Nephron progenitor cell (in vitro differentiated cells): Measurements from ENCODE around the gene DTNB.

Source experiments
- DNase-seq: peaks from one replicate; pipeline ENCODE4 v3.0.0; 2021
- H3K27ac Mint-ChIP-seq: 2 replicates; pipeline ENCODE4 v1.8.0; 2021; ENCODE audit warnings: mild to moderate bottlenecking, moderate library complexity, mixed read lengths
- H3K27me3 Mint-ChIP-seq: 2 replicates; pipeline ENCODE4 v1.8.0; 2021; ENCODE audit warnings: mild to moderate bottlenecking, low read depth, mixed read lengths; ENCODE audit not compliant: poor library complexity
- H3K36me3 Mint-ChIP-seq: 2 replicates; pipeline ENCODE4 v1.8.0; 2021; ENCODE audit warnings: low read depth, mixed read lengths
- H3K4me1 Mint-ChIP-seq: 2 replicates; pipeline ENCODE4 v1.8.0; 2021; ENCODE audit warnings: mixed read lengths
- H3K4me3 Mint-ChIP-seq: 2 replicates; pipeline ENCODE4 v1.8.0; 2021; ENCODE audit warnings: mild to moderate bottlenecking, moderate library complexity, mixed read lengths
- H3K9me3 Mint-ChIP-seq: 2 replicates; pipeline ENCODE4 v1.8.0; 2021; ENCODE audit warnings: mild to moderate bottlenecking, moderate library complexity, mixed read lengths
- TF ChIP-seq, protein P1 (sequence below): fragments of 200-600 bp; sonication (generic); IDR thresholded peaks from 2 replicates; pipeline ENCODE4 v1.5.0; 2021; ENCODE audit warnings: antibody characterized with exemption

DTNB gene

GRCh38 chr2:25505182-25505581 is 168.2 kb downstream of the DTNB start:
- no peak for DNase-seq
- peaks cover 7% of the 10 kb centered on the region for H3K36me3 Mint-ChIP-seq
- no peaks in the 10 kb centered on the region for H3K9me3 Mint-ChIP-seq
- H3K4me1 Mint-ChIP-seq = peaks cover 8% of the 10 kb centered on the region
- peaks cover 7% of the 10 kb centered on the region for H3K27me3 Mint-ChIP-seq
- no peak overlapping the region for H3K27ac Mint-ChIP-seq
- TF ChIP-seq, protein P1, sequence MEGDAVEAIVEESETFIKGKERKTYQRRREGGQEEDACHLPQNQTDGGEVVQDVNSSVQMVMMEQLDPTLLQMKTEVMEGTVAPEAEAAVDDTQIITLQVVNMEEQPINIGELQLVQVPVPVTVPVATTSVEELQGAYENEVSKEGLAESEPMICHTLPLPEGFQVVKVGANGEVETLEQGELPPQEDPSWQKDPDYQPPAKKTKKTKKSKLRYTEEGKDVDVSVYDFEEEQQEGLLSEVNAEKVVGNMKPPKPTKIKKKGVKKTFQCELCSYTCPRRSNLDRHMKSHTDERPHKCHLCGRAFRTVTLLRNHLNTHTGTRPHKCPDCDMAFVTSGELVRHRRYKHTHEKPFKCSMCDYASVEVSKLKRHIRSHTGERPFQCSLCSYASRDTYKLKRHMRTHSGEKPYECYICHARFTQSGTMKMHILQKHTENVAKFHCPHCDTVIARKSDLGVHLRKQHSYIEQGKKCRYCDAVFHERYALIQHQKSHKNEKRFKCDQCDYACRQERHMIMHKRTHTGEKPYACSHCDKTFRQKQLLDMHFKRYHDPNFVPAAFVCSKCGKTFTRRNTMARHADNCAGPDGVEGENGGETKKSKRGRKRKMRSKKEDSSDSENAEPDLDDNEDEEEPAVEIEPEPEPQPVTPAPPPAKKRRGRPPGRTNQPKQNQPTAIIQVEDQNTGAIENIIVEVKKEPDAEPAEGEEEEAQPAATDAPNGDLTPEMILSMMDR = no peak
- no peak overlapping the region for H3K4me3 Mint-ChIP-seq

DNA sequence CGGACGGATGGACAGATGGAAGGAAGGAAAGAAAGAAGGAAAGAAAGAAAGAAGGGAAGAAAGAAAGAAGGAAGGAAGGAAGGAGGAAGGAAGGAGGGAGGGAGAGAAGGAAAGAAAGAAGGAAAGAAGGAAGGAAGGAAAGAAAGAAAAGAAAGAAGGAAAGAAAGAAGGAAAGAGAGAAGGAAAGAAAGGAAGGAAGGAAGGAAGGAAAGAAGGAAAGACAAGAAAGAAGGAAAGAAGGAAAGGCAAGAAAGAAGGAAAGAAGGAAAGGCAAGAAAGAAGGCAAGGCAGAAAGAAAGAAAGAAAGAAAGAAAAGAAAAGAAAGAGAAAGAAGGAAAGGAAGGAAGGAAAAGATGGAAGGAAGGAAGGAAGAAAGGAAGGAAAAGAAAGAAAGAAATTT is 169.1 kb downstream of the DTNB start:
- H3K9me3 Mint-ChIP-seq = no peaks in the 10 kb centered on the region
- peaks cover 9% of the 10 kb centered on the region for H3K4me1 Mint-ChIP-seq
- DNase-seq = no peak
- no peak overlapping the region for H3K27ac Mint-ChIP-seq
- TF ChIP-seq, protein P1 = no peak
- peaks cover 10% of the 10 kb centered on the region for H3K27me3 Mint-ChIP-seq
- peaks cover 3% of the 10 kb centered on the region for H3K36me3 Mint-ChIP-seq
- H3K4me3 Mint-ChIP-seq = no peak overlapping the region

- no peaks in the 10 kb centered on the region for H3K36me3 Mint-ChIP-seq
- peaks cover 11% of the 10 kb centered on the region for H3K27me3 Mint-ChIP-seq
- no peaks in the 10 kb centered on the region for H3K9me3 Mint-ChIP-seq
- no peak for DNase-seq
- peaks cover 9% of the 10 kb centered on the region for H3K4me1 Mint-ChIP-seq
- H3K27ac Mint-ChIP-seq = no peak overlapping the region
- TF ChIP-seq, protein P1 = no peak
- H3K4me3 Mint-ChIP-seq = no peak overlapping the region
These were observed 174.2 kb downstream of the DTNB start for GRCh38 chr2:25499157-25499556.

GRCh38 chr2:25497918-25498407 is 175.4 kb downstream of the DTNB start:
- peaks cover 15% of the 10 kb centered on the region for H3K4me1 Mint-ChIP-seq
- H3K36me3 Mint-ChIP-seq = no peaks in the 10 kb centered on the region
- peaks cover 6% of the 10 kb centered on the region for H3K27me3 Mint-ChIP-seq
- DNase-seq = no peak
- no peak overlapping the region for H3K4me3 Mint-ChIP-seq
- no peak overlapping the region for H3K27ac Mint-ChIP-seq
- TF ChIP-seq, protein P1 = no peak
- H3K9me3 Mint-ChIP-seq = no peaks in the 10 kb centered on the region

DNA sequence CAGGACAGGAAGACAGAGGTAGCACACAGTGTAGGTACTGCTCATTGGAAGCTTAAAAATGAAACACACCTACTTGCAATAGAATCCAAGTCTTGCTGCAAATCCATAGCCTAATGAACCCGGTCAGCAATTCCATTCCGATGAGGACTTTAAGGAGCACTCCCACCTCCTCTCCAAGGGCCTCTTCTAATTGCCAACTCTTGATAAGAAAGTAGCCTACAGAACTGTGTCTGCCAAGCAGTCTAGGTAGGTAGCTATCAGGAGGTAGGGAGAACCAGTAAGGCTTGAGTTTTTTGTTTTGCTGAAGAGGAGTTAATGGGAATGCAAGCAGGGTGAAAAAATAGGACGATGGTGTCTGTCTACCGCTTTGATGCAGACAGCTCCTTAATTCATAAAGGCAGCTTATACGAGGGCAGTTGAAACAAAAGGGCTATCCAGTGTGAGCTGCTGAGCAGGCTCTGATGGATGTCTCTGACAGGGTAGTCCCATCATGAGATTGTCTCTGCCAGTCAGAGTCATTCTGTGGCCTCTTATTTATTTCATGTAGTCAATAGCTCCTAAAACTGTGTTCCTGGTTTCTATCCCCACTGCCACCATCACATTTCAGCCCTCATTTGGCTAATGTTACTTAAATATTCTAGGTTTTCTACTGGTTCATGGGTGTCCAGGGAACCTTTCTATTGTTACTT is 176.0 kb downstream of the DTNB start:
- Mint-ChIP-seq H3K27ac (no peak overlapping the region), H3K4me1 (peaks cover 15% of the 10 kb centered on the region), H3K9me3 (no peaks in the 10 kb centered on the region), H3K4me3 (no peak overlapping the region), H3K27me3 (peaks cover 6% of the 10 kb centered on the region), H3K36me3 (no peaks in the 10 kb centered on the region)
- TF ChIP-seq, protein P1 = no peak
- no peak for DNase-seq

DNA sequence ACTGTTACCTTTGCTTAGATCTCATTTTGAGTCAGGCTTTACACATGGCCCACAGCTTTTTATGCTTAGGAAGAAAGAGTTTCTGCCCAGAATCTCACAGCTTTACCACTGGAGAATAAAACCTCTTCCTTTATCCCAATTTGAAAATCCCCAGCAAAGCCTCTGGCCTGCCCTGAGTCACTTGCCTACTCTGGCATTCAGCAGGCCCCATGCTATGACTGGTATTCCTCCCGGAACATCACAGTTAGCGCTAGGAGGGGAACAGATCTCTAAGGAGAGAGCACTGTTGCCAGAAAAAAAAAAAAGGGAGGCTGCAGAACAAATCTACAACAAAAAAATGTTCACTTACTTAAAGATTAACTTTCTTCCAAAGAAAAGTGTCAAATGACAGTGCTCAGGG is 178.8 kb downstream of the DTNB start:
- Mint-ChIP-seq H3K4me3 (no peak overlapping the region), H3K9me3 (no peaks in the 10 kb centered on the region), H3K4me1 (peaks cover 7% of the 10 kb centered on the region), H3K36me3 (no peaks in the 10 kb centered on the region), H3K27me3 (peaks cover 3% of the 10 kb centered on the region), H3K27ac (peak overlapping the region; percentile 33)
- TF ChIP-seq, protein P1 = no peak
- no peak for DNase-seq
